Measurements from ENCODE around the gene SYCP2L.
"Not testable (repeated sequence)": the region's sequence is repeated elsewhere in the genome, so short reads cannot be mapped to it uniquely, and the experiment has no call there.

- TF ChIP-seq, protein P1, sequence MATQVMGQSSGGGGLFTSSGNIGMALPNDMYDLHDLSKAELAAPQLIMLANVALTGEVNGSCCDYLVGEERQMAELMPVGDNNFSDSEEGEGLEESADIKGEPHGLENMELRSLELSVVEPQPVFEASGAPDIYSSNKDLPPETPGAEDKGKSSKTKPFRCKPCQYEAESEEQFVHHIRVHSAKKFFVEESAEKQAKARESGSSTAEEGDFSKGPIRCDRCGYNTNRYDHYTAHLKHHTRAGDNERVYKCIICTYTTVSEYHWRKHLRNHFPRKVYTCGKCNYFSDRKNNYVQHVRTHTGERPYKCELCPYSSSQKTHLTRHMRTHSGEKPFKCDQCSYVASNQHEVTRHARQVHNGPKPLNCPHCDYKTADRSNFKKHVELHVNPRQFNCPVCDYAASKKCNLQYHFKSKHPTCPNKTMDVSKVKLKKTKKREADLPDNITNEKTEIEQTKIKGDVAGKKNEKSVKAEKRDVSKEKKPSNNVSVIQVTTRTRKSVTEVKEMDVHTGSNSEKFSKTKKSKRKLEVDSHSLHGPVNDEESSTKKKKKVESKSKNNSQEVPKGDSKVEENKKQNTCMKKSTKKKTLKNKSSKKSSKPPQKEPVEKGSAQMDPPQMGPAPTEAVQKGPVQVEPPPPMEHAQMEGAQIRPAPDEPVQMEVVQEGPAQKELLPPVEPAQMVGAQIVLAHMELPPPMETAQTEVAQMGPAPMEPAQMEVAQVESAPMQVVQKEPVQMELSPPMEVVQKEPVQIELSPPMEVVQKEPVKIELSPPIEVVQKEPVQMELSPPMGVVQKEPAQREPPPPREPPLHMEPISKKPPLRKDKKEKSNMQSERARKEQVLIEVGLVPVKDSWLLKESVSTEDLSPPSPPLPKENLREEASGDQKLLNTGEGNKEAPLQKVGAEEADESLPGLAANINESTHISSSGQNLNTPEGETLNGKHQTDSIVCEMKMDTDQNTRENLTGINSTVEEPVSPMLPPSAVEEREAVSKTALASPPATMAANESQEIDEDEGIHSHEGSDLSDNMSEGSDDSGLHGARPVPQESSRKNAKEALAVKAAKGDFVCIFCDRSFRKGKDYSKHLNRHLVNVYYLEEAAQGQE (IDR thresholded peaks at IDR 0.05; ENCODE audit: insufficient replicate concordance, low read depth): not testable (repeated sequence)
- TF ChIP-seq CTCF (IDR thresholded peaks at IDR 0.05; ENCODE audit: insufficient read depth, low read length); POLR2AphosphoS5 (IDR thresholded peaks at IDR 0.05; ENCODE audit: low read depth); GABPA (IDR thresholded peaks at IDR 0.05; ENCODE audit: low read depth): not testable (repeated sequence)
These were observed 4.6 kb upstream of the SYCP2L start for GRCh38 chr6:10882253-10882630.
